Stimulated activated CD4-positive, alpha-beta T cell treated with anti-CD3 and anti-CD28 coated beads, Interleukin-15, amount 100 ng/mL, for 48 hours (primary cell): ENCODE results near the gene ATP2B3.
"Not testable (repeated sequence)": the region's sequence is repeated elsewhere in the genome, so short reads cannot be mapped to it uniquely, and the experiment has no call there.

Experiments used
- DNase-seq, 2 donors: peaks; one replicate each; pipeline ENCODE4 v3.0.0-alpha.2; 2020; ENCODE audit warnings: low read depth in 2 of 2

The ATP2B3 gene

DNA sequence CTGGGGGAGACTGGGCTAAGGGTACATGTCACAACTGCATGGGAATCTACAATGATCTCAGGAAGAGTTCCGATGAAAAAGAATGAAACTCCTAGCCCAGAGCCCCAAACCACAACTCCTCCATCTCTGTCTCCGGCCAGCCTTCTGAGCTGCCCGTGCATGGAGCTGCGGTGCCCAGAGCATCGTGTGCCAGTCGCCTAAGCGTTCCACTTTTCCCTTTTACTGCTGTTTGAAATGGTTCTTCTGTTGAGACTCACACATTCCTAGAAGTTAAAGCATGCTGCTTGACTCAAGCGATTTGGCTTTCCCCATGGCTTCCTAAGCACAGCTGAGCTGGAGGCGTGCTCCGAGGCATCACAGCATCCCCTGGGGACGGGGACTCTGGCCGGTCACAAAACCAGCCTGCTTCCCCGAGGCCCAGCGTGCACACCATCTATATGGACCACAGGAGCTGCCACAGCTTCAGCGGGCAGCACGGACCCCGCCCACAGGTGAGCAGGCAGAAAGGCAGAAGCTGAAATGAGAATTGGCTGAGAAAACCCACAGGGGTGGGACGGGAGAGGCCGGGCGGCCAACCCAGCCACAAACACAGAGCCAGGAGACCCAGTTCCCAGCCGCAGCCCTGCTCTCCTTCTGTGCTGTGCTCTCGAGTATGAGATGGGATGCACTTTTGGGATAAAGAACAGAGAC is 76.5 kb downstream of the ATP2B3 start:
- no peak for DNase-seq

DNA sequence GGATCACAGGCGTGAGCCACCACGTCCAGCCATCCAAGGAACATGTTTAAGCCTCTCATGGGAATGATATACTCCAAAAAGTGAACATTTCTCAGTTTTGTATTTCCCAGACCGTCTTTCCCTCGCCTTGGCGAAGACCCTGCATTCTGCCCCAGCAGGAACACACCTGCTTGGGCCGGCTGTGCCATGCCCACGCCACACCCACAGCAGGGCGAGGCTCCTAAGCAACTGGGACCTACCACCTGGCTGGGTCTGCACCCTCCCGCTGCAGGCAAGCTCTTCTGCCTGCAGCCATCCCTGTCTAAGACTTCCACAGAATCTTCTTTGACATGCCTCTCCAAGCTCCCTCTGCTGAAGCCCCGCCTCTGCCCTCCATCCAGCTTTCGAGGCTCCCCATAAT is 77.9 kb downstream of the ATP2B3 start:
- DNase-seq, result no peak

DNA sequence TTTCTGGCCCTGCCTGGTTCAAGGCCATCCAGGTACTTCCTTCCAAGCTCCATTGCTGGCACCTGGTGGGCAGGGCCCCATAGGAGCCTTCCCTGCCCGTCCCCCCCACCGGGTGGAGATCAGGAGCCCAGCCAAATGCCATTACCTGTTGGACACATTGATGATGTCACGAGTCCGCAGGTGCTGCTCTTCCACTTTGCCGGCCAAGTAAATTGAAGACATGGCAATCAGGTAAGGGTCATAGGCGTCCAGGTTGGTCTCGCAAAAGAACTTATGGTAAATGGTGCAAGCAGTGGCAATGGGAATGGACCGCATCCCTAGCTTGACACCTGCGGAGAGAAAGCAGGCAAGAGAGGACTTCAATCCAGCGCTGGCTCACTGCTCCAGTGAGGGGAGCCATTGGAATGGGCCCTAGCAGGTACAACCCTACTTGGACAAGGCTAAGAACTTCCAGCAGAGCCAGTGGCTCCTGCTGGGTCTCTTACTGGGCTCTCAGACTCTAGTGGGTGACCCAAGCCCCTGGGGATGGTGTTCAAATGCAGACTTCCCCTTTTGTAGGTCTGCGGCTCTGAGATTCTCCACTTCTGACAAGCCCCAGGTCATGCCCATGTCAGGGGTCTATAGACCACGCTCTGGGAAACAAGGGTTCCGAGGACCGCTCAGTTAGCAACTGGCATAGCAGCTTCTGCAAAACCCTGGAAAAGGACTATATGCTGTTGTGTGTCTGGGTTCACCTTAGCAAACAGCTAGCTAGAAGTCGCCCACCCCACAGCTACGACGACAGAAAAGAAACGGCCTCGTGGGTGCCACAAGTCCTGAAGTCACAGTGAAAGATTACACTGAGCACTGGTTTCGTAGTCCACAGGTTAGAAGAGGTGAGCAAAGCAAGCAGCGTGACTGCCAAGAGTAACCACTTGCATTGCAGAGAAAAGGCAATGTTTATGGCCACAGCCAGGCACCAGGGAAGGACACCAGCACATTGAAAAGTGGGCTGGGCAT is 78.7 kb downstream of the ATP2B3 start:
- DNase-seq, result no peak

DNA sequence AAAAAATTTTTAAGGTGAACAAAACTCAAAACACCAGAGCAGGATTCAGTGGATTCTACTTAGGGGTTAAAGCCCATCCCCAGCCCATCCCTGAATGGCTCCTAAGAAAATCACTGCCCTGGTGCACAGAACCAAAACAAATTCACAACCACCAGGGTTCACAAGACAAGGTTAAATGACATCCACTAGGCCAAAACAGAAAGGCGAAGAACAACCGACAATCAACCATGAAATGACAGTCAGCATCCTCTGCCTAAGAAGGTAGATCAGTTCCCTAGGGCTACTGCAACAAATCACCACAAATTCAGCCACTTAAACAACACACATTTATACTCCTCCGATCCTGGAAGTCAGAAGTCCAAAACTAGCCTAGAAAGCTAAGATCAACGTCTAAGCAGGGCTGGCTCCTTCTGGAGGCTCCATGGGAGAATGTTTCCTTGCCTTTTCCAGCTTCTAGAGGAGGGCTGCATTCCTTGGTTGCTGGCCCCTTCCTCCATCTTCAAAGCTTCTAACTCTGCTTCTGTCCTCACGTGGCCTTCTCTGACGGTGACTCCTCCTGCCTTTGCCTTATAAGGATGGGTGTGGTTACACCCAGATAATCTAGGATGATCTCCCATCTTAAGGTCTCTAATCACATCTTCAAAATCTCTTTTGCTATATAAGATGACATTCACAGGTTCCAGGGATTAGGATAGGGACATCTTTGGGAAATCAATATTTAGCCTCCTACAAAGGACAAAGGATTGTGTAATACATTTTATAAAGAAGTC is 79.7 kb downstream of the ATP2B3 start:
- DNase-seq, result no peak

- no peak for DNase-seq
These were observed 81.2 kb downstream of the ATP2B3 start, which contains the start of gene CCNQ for GRCh38 chrX:153598541-153599191. CCNQ (minus strand) TSS chrX:153599139; CDS start chrX:153599073, 66 bp downstream.

DNA sequence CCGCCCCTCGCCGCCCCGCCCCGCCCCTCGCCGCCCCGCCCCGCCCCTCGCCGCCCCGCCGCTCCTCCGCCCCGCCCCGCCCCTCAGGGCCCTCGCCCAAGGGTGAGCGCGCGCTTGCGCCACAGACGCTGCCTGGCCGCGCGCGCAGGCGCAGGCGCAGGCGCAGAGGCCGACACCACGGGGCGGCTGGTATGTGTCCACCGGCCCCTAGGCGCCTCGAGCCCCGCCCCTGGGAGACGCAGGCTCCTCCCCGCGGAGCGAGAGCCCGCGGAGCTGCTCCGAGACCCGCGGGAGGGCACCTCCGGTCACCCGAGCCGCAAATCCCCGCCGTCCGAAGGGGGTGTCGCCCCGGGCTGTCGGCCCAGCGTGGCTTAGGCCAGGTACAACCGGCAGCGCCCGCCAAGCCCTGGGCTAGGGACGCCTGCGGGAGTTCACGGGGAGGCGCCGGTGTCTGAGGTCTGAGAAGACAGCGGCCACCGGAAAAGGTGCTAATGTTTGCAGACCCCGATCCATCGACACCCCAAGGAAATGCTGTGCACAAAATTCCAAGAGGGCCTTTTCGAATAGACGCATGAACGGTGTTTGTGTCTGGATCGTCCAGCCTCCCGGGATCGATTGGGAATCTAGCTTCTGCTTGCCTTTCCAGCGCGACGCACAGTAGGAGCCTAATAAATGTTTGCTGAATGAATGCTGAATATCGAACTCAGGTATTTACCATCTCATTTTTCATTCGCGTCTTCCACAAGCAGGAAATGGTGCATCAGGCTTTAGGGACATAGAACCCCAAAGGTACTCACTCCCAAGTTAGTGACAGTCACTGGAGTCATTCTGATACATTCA is 82.0 kb downstream of the ATP2B3 start:
- DNase-seq, result peak; percentile 74 to 79

- no peak for DNase-seq
These were observed 82.6 kb downstream of the ATP2B3 start for GRCh38 chrX:153600032-153600373.

DNA sequence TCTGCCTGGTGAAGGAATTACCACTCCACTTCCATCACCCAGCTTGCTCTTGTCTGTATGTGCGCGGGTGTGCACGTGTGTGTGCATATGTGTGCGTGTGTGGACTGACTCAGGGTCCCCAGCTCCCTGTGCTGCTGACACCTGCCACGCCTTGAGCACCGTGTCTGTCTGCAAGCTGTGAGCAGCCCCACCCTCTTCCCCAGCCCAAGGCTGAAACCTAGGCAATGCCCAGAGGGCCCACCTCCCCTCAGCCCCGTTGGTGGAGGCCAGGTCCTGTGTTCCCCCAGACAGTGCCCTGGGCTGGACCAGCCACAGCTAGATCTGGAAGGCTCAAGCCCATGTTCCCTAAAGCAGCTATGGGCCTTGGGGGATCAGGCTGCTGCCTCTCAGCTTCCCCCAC is 83.5 kb downstream of the ATP2B3 start:
- no peak for DNase-seq

GRCh38 chrX:153601511-153602110 is 84.2 kb downstream of the ATP2B3 start:
- no peak for DNase-seq

DNA sequence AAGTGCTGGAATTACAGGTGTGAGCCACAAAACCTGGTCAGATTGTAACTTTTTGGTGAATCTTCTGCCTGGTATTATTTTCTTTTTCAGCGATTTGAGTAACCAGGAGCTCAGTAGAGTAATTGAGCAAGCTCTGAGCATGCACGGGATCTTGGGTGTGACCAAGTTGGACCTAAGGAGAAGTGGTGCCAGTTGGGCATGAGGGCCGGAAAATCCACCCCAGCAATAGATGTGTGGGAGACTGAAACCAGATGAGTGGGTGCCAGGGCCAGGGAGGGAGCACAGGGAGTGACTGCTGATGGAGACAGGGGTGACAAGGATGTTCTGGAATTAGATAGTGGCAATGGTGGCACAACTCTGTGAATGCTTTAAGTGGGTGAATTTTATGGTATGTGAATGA is 85.2 kb downstream of the ATP2B3 start:
- no peak for DNase-seq

- no peak for DNase-seq
These were observed 85.8 kb downstream of the ATP2B3 start for GRCh38 chrX:153603131-153603656.

DNA sequence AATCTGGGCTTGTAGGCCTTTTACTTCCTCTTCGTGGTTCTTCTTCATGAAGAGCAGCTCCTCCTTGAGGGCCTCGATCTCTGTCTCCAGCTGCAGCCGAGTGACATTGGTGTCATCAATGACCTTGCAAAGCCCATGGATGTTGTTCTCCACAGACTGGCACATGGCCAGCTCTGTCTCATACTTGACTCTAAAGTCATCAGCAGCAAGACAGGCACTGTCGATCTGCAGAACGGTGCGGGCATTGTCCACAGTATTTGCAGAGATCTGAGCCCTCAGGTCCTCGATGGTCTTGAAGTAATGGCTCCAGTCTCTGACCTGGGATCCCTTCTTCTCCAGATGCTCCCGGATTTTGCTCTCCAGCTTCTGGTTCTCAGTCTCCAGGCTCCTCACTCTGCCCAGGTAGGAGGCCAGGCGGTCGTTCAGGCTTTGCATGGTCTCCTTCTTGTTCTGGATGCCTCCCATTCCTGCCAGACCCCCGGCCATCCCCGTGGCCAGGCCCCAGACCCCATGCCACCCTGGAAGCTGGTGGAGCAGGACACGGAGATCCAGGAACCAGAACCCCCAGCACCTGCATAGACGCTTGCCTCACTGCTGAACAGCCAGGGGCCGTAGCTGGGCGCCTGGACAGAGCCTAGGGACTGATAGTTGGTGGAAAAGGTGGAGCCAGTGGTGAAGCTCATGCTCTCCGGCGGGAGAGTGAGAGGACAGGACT is 87.4 kb downstream of the ATP2B3 start:
- DNase-seq, result not testable (repeated sequence)

- no peak for DNase-seq
These were observed 89.1 kb downstream of the ATP2B3 start for GRCh38 chrX:153606503-153606902.

DNA sequence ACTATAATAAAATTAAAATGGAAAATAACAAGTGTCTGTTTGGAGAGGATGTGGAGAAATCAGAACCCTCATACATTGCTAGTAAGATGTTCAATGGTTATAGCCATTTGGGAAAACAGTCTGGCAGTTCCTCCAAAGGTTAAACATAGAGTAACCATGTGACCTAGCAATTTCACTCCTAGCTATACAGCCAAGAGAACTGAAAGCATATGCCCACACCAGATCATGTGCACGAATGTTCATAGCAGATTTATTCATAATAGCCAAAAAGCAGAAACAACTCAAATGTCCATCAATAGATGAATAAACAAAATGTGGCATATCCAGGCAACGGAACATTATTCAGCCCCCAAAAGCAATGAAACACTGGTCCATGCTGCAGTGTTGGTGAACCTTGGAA is 90.9 kb downstream of the ATP2B3 start:
- DNase-seq, result no peak

DNA sequence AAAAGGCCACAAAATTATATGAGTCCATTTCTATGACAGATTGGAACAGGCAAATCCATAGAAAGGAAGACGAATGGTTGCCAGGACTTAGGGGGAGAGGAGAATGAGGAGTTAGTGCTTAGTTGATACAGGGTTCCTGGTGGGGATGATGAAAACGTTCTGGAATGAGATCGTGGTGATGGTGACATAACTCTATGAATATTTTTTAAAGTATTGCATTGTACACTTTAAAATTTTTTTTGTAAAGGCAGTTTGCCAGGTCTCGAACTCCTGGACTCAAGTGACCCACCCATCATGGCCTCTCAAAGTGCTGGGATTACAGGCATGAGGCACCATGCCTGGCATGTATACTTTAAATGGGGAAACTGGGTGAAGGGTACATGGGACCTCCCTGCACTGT is 91.4 kb downstream of the ATP2B3 start:
- no peak for DNase-seq

- peak; percentile 52 to 71 for DNase-seq
These were observed 92.7 kb downstream of the ATP2B3 start for GRCh38 chrX:153609917-153610835.

DNA sequence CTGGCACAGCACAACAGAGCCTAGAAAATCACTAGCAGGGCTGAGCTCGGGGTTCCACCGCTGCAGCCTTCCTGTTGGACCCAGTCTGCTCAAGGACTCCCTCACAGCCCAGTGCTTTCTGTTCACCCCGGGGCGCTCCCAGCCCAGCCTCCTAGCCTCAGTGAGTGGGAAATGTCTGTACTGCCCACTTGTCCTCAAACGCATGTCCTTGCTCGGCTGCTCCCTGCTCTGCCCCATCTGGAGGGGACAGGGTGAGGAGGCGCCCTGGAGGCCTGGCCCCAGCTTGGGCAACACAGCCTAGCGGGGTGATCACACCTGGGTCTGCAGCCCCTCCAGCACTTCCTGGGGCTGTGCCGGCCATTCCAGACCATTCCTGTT is 93.4 kb downstream of the ATP2B3 start:
- DNase-seq, result no peak
